ENCODE measurements around the gene PAOX. TPM values are rescaled to one million over a fixed set of nuclear protein-coding genes. Genes with fewer than 3 reads are reported as not detected.

The PAOX gene
- total and polyA plus RNA-seq, 2 experiments from 2014 or later, result 4.1 to 8.7 TPM

- no peak overlapping the region for H3K4me3 Mint-ChIP-seq
- Histone ChIP-seq H3K27ac (ENCODE audit: low read depth) (no peak overlapping the region), H3K79me2 (replicated peaks; ENCODE audit: insufficient read depth) (no peaks in the 10 kb centered on the region), H4K20me1 (replicated peaks; ENCODE audit: insufficient read depth) (no peaks in the 10 kb centered on the region), H2AFZ (no peak overlapping the region), H3K4me1 (ENCODE audit: insufficient read depth) (no peaks in the 10 kb centered on the region; the same call in 1 of the 2 replicates), H3K4me3 (no peak overlapping the region), H3K9me2 (ENCODE audit: insufficient read depth) (no peaks in the 10 kb centered on the region), H3F3A (replicated peaks; ENCODE audit: low read depth) (0 out of 2 replicates have a peak, but pooled peaks cover 3% of the 10 kb centered on the region), H3K36me3 (ENCODE audit: insufficient read depth) (no peaks in the 10 kb centered on the region), H3K4me2 (no peak overlapping the region), H3K27me3 (ENCODE audit: insufficient read depth) (no peaks in the 10 kb centered on the region)
- H3K4me1 Mint-ChIP-seq, result peaks cover 2% of the 10 kb centered on the region; the same call in 2 of the 3 replicates
- peaks cover 22% of the 10 kb centered on the region for H3K27me3 Mint-ChIP-seq (ENCODE audit: insufficient read depth, low read depth, poor library complexity)
- TF ChIP-seq ZNF114 (CRISPR knock-in tag; IDR thresholded peaks at IDR 0.05), result no peak
- TF ChIP-seq NANOG (IDR thresholded peaks at IDR 0.05; ENCODE audit: borderline replicate concordance), result no peak
- no peak for TF ChIP-seq CREB1 (CRISPR knock-in tag; IDR thresholded peaks at IDR 0.05; ENCODE audit: low read depth)
- no peak for TF ChIP-seq EZH2phosphoT487 (IDR thresholded peaks at IDR 0.05; ENCODE audit: unreplicated experiment)
- no peak for TF ChIP-seq POLR2AphosphoS5 (IDR thresholded peaks at IDR 0.05; ENCODE audit: low read depth)
- no peak for TF ChIP-seq CTCF (conservative IDR thresholded peaks at IDR 0.05; ENCODE audit: low read depth in 2 of 2)
- TF ChIP-seq EZH2 (IDR thresholded peaks at IDR 0.05; ENCODE audit: low read depth, unreplicated experiment), result no peak
- TF ChIP-seq ETS1 (IDR thresholded peaks at IDR 0.05), result no peak
- no peak for TF ChIP-seq ZNF331 (CRISPR knock-in tag; IDR thresholded peaks at IDR 0.05; ENCODE audit: low read depth)
- no peak for TF ChIP-seq STAT1 (IDR thresholded peaks at IDR 0.05; ENCODE audit: unreplicated experiment)
- ATAC-seq (no peak), DNase-seq (ENCODE audit: low spot score) (no peak)
- H3K36me3 Mint-ChIP-seq (ENCODE audit: low read depth), result no peaks in the 10 kb centered on the region
- H3K27ac Mint-ChIP-seq, result no peak overlapping the region
- no peaks in the 10 kb centered on the region for H3K9me3 Mint-ChIP-seq
These were observed 29.5 kb upstream of the PAOX start for GRCh38 chr10:133349577-133350011.

GRCh38 chr10:133350283-133350949, 28.6 kb upstream of the PAOX start:
- no peak for ATAC-seq
- no peaks in the 10 kb centered on the region for H3K36me3 ChIP-seq (ENCODE audit: insufficient read depth)
- no peaks in the 10 kb centered on the region for H3K9me3 Mint-ChIP-seq

More at GRCh38 chr10:133350283-133350949, 28.6 kb upstream of the PAOX start:
- Mint-ChIP-seq H3K4me3 (no peak overlapping the region), H3K27ac (no peak overlapping the region), H3K36me3 (ENCODE audit: low read depth) (no peaks in the 10 kb centered on the region), H3K4me1 (peaks cover 2% of the 10 kb centered on the region; the same call in 2 of the 3 replicates), H3K27me3 (ENCODE audit: insufficient read depth, low read depth, poor library complexity) (peaks cover 23% of the 10 kb centered on the region)
- no peak for DNase-seq (ENCODE audit: low spot score)
- H3K27me3 ChIP-seq (ENCODE audit: insufficient read depth), result no peaks in the 10 kb centered on the region
- H3F3A ChIP-seq (replicated peaks; ENCODE audit: low read depth), result 0 out of 2 replicates have a peak, but pooled peaks cover 3% of the 10 kb centered on the region
- no peaks in the 10 kb centered on the region for H3K9me2 ChIP-seq (ENCODE audit: insufficient read depth)
- no peak overlapping the region for H3K27ac ChIP-seq (ENCODE audit: low read depth)
- no peak overlapping the region for H3K4me2 ChIP-seq
- TF ChIP-seq ETS1 (IDR thresholded peaks at IDR 0.05) (no peak), REST (IDR thresholded peaks at IDR 0.05; ENCODE audit: unreplicated experiment) (no peak), EZH2 (IDR thresholded peaks at IDR 0.05; ENCODE audit: low read depth, unreplicated experiment) (no peak), NANOG (IDR thresholded peaks at IDR 0.05; ENCODE audit: borderline replicate concordance) (no peak), ZNF114 (CRISPR knock-in tag; IDR thresholded peaks at IDR 0.05) (no peak), CREB1 (CRISPR knock-in tag; IDR thresholded peaks at IDR 0.05; ENCODE audit: low read depth) (no peak), CTCF (conservative IDR thresholded peaks at IDR 0.05; ENCODE audit: low read depth in 2 of 2) (no peak), JUNB (IDR thresholded peaks at IDR 0.05; ENCODE audit: unreplicated experiment) (no peak), STAT1 (IDR thresholded peaks at IDR 0.05; ENCODE audit: unreplicated experiment) (no peak)
- H3K4me3 ChIP-seq, result no peak overlapping the region
- H3K79me2 ChIP-seq (replicated peaks; ENCODE audit: insufficient read depth), result no peaks in the 10 kb centered on the region
- no peaks in the 10 kb centered on the region; the same call in 1 of the 2 replicates for H4K20me1 ChIP-seq (replicated peaks; ENCODE audit: insufficient read depth)
- H2AFZ ChIP-seq, result no peak overlapping the region
- no peaks in the 10 kb centered on the region; the same call in 1 of the 2 replicates for H3K4me1 ChIP-seq (ENCODE audit: insufficient read depth)

Data from GM23338 (cell line).